Measurements from ENCODE around the gene LPIN1. TPM values are rescaled to one million over a fixed set of nuclear protein-coding genes. Genes with fewer than 3 reads are reported as not detected.

The LPIN1 gene
- total RNA-seq, 1 experiment from 2014 or later, result 4.4 TPM

- Histone ChIP-seq H3K27me3 (ENCODE audit: insufficient read depth, low read length) (no peaks in the 10 kb centered on the region), H4K5ac (ENCODE audit: insufficient read length, low read depth, low read length) (no peak overlapping the region), H3K56ac (ENCODE audit: insufficient read length, low read depth, low read length) (no peak overlapping the region), H3K79me1 (ENCODE audit: insufficient read depth, low read depth, low read length, poor library complexity, severe bottlenecking) (no peaks in the 10 kb centered on the region), H4K91ac (ENCODE audit: insufficient read length, low read depth, low read length) (no peak overlapping the region), H3K23me2 (ENCODE audit: insufficient read length, low read depth, low read length, poor library complexity, severe bottlenecking) (no peaks in the 10 kb centered on the region), H3K9me3 (ENCODE audit: control insufficient read depth, low read depth, low read length) (no peaks in the 10 kb centered on the region), H2BK5ac (ENCODE audit: insufficient read length, low read length) (no peak overlapping the region), H3K14ac (ENCODE audit: insufficient read depth, low read length) (no peak overlapping the region), H2BK12ac (ENCODE audit: insufficient read length, low read depth, low read length) (no peak overlapping the region), H3K4ac (ENCODE audit: low read depth, low read length) (no peak overlapping the region), H3K79me2 (ENCODE audit: insufficient read depth, low read length) (no peaks in the 10 kb centered on the region), H2AFZ (ENCODE audit: low read length) (no peak overlapping the region), H2BK20ac (ENCODE audit: low read depth, low read length, poor library complexity, severe bottlenecking) (no peak overlapping the region), H3K9ac (ENCODE audit: extremely low read depth, insufficient read length, low read length) (no peak overlapping the region), H3K4me2 (ENCODE audit: insufficient read depth, insufficient read length, low read length) (no peak overlapping the region), H3K23ac (ENCODE audit: insufficient read length, low read depth, low read length) (no peak overlapping the region), H3K18ac (ENCODE audit: insufficient read length, low read depth, low read length) (no peak overlapping the region), H3T11ph (ENCODE audit: low read length) (no peak overlapping the region), H4K20me1 (ENCODE audit: control insufficient read depth, insufficient read depth, insufficient read length) (no peaks in the 10 kb centered on the region), H3K27ac (ENCODE audit: insufficient read length, low read depth, low read length) (no peak overlapping the region), H2BK120ac (ENCODE audit: low read depth, low read length, poor library complexity, severe bottlenecking) (no peak overlapping the region), H2BK15ac (ENCODE audit: low read depth, low read length) (no peak overlapping the region), H3K4me1 (ENCODE audit: insufficient read depth, low read length) (no peaks in the 10 kb centered on the region), H4K8ac (replicated peaks; ENCODE audit: insufficient read length, low read depth, low read length) (no peak overlapping the region), H2AK5ac (ENCODE audit: insufficient read length, low read length) (no peak overlapping the region)
- no peak for DNase-seq
- WGBS (ENCODE audit: extremely low coverage, insufficient read length, low lambda C conversion rate), result no CpG with 5 or more reads among the region's 6 CpGs
- no peaks in the 10 kb centered on the region for H3K4me1 Mint-ChIP-seq
- H3K9me3 Mint-ChIP-seq, result no peaks in the 10 kb centered on the region
- H3K36me3 Mint-ChIP-seq (ENCODE audit: insufficient read depth in 1 of 3, low read depth in 3 of 3), result peaks cover 16 to 17% (median 16%) of the 10 kb centered on the region in 3 experiments
- H3K27me3 Mint-ChIP-seq (ENCODE audit: low read depth), result no peaks in the 10 kb centered on the region
- peak overlapping the region in 1 of 3 experiments; percentile 33; a peak in 2 of 7 replicates for H3K27ac Mint-ChIP-seq
- TF ChIP-seq, protein P1, sequence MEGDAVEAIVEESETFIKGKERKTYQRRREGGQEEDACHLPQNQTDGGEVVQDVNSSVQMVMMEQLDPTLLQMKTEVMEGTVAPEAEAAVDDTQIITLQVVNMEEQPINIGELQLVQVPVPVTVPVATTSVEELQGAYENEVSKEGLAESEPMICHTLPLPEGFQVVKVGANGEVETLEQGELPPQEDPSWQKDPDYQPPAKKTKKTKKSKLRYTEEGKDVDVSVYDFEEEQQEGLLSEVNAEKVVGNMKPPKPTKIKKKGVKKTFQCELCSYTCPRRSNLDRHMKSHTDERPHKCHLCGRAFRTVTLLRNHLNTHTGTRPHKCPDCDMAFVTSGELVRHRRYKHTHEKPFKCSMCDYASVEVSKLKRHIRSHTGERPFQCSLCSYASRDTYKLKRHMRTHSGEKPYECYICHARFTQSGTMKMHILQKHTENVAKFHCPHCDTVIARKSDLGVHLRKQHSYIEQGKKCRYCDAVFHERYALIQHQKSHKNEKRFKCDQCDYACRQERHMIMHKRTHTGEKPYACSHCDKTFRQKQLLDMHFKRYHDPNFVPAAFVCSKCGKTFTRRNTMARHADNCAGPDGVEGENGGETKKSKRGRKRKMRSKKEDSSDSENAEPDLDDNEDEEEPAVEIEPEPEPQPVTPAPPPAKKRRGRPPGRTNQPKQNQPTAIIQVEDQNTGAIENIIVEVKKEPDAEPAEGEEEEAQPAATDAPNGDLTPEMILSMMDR (conservative IDR thresholded peaks at IDR 0.05), result no peak
- no peak overlapping the region for H3K4me3 Mint-ChIP-seq
These were observed 64.7 kb downstream of the LPIN1 start for GRCh38 chr2:11811036-11811654.

Data from H9 (cell line).